AG10803 (cell line): ENCODE data around the gene PPFIBP2.
A peak's percentile ranks its signal among the peaks of the same experiment; 100 is the strongest.

ENCODE experiments used
- DNase-seq: peaks from one replicate; pipeline ENCODE4 v3.0.0; 2010; ENCODE audit warnings: low read depth
- H3K4me3 ChIP-seq: 2 replicates; pipeline ENCODE4 v1.5.1; 2011; ENCODE audit warnings: mild to moderate bottlenecking, low read length, control low read depth
- TF ChIP-seq, protein P1 (sequence below): conservative IDR thresholded peaks from 2 replicates; pipeline ENCODE4 v1.5.1; 2011; ENCODE audit warnings: mild to moderate bottlenecking, low read length, control low read depth, inconsistent platforms

PPFIBP2 gene

DNA sequence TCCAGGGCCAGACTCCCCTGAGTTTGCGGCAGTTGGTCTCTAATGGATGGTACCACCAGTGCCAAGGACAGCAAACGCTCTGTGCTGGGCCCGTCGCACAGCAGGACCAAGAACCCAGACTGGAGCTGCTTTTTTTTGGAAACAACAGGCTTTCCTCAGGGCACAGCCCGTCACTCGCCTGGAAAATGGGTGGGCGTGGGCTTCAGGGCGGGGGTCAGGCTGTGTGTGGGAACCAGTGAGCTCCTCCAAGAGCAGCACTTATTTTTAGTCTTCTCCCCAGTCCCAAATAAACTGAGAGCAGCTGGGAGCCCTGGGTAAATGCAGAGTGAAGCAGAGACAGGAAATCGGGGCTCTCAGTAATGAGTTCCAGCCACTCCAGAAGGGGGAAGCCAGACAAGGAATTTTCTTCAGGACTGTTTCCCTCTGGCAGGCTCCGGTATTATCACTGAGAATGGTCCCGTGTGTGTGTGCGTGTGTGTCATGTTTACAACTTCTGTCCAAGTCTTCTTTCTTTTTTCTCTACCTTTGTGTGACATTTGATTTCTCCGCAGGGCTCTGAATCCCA, 63.0 kb downstream of the PPFIBP2 start:
- TF ChIP-seq, protein P1, sequence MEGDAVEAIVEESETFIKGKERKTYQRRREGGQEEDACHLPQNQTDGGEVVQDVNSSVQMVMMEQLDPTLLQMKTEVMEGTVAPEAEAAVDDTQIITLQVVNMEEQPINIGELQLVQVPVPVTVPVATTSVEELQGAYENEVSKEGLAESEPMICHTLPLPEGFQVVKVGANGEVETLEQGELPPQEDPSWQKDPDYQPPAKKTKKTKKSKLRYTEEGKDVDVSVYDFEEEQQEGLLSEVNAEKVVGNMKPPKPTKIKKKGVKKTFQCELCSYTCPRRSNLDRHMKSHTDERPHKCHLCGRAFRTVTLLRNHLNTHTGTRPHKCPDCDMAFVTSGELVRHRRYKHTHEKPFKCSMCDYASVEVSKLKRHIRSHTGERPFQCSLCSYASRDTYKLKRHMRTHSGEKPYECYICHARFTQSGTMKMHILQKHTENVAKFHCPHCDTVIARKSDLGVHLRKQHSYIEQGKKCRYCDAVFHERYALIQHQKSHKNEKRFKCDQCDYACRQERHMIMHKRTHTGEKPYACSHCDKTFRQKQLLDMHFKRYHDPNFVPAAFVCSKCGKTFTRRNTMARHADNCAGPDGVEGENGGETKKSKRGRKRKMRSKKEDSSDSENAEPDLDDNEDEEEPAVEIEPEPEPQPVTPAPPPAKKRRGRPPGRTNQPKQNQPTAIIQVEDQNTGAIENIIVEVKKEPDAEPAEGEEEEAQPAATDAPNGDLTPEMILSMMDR: peak; percentile 14; the same call in 1 of the 2 replicates
- H3K4me3 ChIP-seq: peak overlapping the region; percentile 57
- peak; percentile 72 for DNase-seq

DNA sequence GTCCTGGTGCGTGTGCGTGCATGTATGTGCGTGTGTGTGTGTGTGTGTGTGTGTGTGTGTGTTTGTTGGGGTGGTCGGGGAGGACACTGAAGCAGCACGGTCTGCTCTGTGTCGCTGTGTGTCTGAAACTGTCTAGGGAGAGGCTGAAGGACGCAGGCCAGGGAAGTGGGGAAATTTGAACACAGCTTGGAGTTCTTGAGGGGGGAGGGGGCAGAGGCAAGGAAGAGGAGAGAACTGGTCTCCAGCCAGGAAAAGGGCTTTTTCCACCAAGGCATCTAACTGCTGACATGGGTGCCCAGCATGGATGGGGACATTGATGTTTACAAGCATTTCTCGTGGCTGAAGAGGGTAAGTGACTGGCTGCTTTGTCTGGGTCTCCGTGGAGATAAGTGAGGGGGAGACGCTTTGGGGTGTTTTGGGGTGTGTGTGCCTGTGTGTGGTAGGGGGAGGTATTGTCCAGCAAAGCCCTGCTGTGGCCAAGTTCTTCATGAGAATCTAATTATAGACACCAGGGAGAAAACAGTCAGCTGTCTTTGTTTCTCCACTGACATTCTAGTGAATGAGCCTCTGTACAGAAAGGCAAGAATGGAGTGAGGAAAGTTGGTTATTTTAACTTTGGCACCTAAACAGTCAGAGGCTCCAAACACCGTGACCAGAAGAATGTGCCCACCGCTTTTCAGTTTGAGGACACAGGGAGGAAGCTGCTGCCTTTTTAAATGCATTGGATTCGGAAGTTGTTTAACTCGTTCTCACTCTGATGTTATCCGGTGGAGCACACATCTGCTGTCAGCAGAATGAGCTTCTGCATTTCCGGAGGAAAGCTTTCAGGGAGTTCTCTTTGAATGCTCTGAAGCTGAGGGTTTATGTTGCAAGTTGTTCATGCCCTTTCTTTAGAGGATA, 63.7 kb downstream of the PPFIBP2 start:
- DNase-seq: peak; percentile 55
- TF ChIP-seq, protein P1: no peak
- H3K4me3 ChIP-seq: peak overlapping the region; percentile 57

DNA sequence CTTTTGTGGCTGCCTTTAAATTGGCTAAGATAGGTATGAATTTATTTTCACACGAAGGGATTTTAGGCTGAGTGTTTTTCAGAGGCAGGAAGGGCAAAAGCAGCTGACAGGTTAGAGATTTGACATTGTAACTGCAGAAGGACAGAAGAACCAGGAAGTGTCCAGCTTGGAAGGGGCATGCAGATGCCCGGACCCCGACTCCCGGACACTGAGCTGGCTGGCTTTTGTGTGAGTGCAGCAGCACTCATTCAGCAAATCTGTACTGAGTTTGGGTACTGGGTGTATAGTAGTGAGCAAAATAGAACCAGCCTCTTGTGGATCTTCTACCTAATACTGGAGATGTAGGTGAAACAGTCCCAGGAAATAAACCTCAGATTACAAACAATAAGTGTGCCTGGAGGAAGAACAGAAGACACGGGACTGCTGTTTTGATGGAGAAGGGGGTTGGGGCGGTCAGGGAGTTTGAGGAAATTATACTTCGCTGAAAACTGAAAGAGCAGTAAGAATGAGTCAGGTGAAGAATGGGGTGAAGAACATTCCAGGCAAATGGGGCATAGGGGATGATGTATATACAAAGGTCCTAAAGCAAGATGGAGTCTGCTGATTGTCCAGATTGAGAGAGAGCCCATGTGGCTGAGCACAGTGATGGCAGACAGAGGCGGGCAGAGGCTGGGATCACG, 64.6 kb downstream of the PPFIBP2 start:
- H3K4me3 ChIP-seq: peak overlapping the region; percentile 57
- TF ChIP-seq, protein P1: no peak
- DNase-seq: no peak

DNA sequence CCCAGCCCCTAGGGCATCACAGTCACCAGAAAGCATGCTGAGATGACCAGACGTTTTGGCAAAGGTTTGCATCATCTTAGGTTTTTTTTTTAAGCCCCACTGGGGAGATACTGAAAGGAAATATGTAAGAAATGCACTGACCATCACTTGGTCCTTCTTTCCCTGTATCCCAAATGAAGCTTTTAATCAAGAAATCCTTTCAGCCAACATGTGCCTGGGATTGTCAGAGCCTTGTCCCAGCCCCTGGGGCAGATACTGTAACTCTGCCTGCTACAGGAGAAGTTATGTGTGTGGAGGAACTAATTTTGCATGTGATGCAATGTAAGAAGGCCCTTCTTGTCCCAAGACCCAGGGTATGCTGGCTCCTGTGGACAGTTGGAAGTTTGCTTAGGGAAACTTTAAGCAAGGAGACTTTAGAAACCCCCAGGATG, 65.6 kb downstream of the PPFIBP2 start:
- peak; percentile 68 for DNase-seq

DNA sequence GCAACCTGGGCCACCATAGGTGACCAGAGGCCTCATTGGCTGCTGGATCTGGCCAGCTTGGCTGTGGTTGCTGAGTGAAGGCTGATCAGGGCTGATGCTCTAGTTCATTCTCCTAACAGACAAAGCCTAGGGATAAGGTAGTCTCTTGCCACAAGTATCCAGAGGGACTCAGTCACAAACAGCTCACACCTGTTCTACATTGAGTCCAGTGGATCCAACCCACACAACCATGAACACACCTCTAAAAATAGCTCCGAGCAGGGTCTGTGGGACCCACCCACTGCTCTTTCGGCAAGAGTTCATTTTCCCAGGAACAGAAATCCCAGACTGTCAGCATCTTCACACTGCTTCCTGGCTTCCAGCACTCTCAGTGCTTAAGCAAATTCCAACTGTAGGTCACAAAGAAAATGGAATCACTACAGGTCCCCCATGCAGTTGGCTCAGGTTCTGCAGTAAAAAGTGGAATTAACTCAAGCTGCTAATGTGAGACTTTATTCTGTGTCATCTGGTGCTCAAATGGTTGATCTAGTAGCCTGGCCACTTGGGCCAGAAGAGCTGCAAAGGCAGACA, 67.3 kb downstream of the PPFIBP2 start:
- no peak for DNase-seq
- TF ChIP-seq, protein P1: no peak
- no peak overlapping the region for H3K4me3 ChIP-seq

More for the DNA sequence above, 65.6 kb downstream of the PPFIBP2 start:
- H3K4me3 ChIP-seq: no peak overlapping the region
- TF ChIP-seq, protein P1: no peak

DNA sequence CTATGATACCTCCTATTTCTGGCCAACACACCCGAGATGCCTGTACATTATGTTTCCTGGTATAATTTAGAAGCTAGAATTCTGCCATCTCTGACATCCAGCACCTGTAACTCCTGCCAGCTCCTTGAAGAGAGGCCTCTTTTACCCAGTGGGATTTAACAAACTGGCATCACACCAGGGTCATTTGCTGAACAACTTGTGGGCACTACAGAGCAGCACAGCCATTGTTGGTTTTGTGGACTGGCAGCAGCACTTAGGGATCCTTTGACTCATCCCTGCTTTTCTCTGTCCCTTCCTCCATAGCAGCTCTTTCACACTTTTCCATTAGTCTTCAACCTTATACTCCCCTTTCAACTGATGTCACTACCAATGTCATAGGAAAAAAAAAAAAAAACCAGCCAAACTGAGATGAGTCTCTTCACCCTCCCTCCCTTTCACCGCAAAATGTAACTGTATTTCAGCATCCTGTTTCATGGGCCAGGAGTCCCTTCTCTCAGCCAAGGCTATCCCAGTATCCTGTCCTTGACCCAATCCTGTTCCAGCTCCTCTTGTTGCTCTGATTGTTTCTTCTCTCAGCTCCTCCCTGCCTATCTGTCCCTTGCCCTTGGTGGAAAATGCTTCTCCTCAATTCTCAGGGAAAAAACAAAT, 68.7 kb downstream of the PPFIBP2 start:
- TF ChIP-seq, protein P1: no peak
- no peak overlapping the region for H3K4me3 ChIP-seq
- DNase-seq: no peak
